GM12878 (cell line): ENCODE results near the gene ZNF385A. TPM values are rescaled to one million over a fixed set of nuclear protein-coding genes. Genes with fewer than 3 reads are reported as not detected.

Source experiments
- ASH2L ChIP-seq: fragments of 300-600, 200-600 bp; sonication (generic); IDR thresholded peaks from 2 replicates; pipeline ENCODE4 v1.6.1; 2017; ENCODE audit warnings: low read depth, mild to moderate bottlenecking, borderline replicate concordance
- CBFB ChIP-seq: IDR thresholded peaks from 2 replicates; pipeline ENCODE4 v1.6.1; 2016; ENCODE audit warnings: antibody characterized with exemption, low read depth
- IKZF1 ChIP-seq: fragments of 450-650 bp; conservative IDR thresholded peaks from 2 replicates; pipeline ENCODE4 v1.6.1; 2017; ENCODE audit warnings: antibody characterized with exemption, mild to moderate bottlenecking
- KLF5 ChIP-seq: fragments of 450-650 bp; IDR thresholded peaks from 2 replicates; pipeline ENCODE4 v1.6.1; 2014; ENCODE audit warnings: mild to moderate bottlenecking; ENCODE audit not compliant: partially characterized antibody
- NFIC ChIP-seq: IDR thresholded peaks from 2 replicates; pipeline ENCODE4 v1.6.1; 2012; ENCODE audit warnings: low read depth, mild to moderate bottlenecking, inconsistent platforms, low read length, moderate library complexity
- POU2F2 ChIP-seq: IDR thresholded peaks from 3 replicates; pipeline ENCODE4 v1.6.1; 2011; ENCODE audit warnings: low read depth, mild to moderate bottlenecking, low read length, borderline replicate concordance
- ZNF207 ChIP-seq: fragments of 450-650 bp; IDR thresholded peaks from 2 replicates; pipeline ENCODE4 v1.6.1; 2014; ENCODE audit warnings: antibody characterized with exemption, mild to moderate bottlenecking, borderline replicate concordance
- ZNF622 ChIP-seq: fragments of 450-650 bp; IDR thresholded peaks from 2 replicates; pipeline ENCODE4 v1.6.1; 2017; ENCODE audit warnings: mild to moderate bottlenecking, inconsistent platforms
- ZNF687 ChIP-seq: fragments of 450-650 bp; IDR thresholded peaks from 2 replicates; pipeline ENCODE4 v1.6.1; 2017; ENCODE audit warnings: mild to moderate bottlenecking, moderate library complexity
- polyA plus RNA-seq, 11 experiments: library from polyadenylated mRNA; depleted of rRNA in 4 of 11; unstranded in 6 of 11; stranded (reverse) in 5 of 11; fragments of >200 nt; fragmentation: Nextera tagmentation in 4 of 11; fragmentation: Illumina TruSeq in 1 of 11; extraction: Ambion mirVana in 4 of 11; extraction: Trizol in 1 of 11; gene quantifications; 1 replicate in 1 of 11; 2 replicates in 10 of 11; pipeline versions ENCODE4 v1.2.1 to v1.2.3, GENCODE V29; 2011 to 2016; ENCODE audit warnings: inconsistent platforms in 2 of 11, missing spikeins in 2 of 11, low read depth in 1 of 11
- total RNA-seq, 4 experiments: library from RNA; depleted of rRNA in 3 of 4; stranded (reverse); fragments of >200 nt in 3 of 4; fragmentation: Illumina TruSeq in 1 of 4; extraction: Trizol in 1 of 4; gene quantifications; 2 replicates each; pipeline versions ENCODE4 v1.2.1 to v1.2.3, GENCODE V29; 2013 to 2021

Gene ZNF385A
- total and polyA plus RNA-seq, 10 of the 15 experiments (the other 5 are each of a cell fraction or from before 2014, with no cell fraction given): 0.26 to 26.1 (median 4.9) TPM

- TF ChIP-seq ZNF687: no peak
- TF ChIP-seq ZNF207: no peak
- no peak for TF ChIP-seq POU2F2
- no peak for TF ChIP-seq CBFB
- TF ChIP-seq KLF5: no peak
- TF ChIP-seq ASH2L: no peak
- no peak for TF ChIP-seq IKZF1
- TF ChIP-seq NFIC: no peak
- TF ChIP-seq ZNF622: no peak
- TF ChIP-seq, all 136 proteins: peak for 0
Measured at GRCh38 chr12:54378796-54379397, 5.6 kb downstream of the ZNF385A start (continued).
